Stomach (tissue), 4 donors: Measurements from ENCODE around the gene ABCB9.

Experiments used
- CTCF ChIP-seq, 7 experiments: fragments of 450-650 bp in 4 of 7; fragments of 200-600 bp in 3 of 7; sonication (generic) in 3 of 7; IDR thresholded peaks; one replicate each; pipeline ENCODE4 v1.5.1; 2016 to 2019; ENCODE audit warnings: antibody characterized with exemption in 7 of 7, control low read depth in 2 of 7, mild to moderate bottlenecking in 1 of 7
- EP300 ChIP-seq: sonication (generic); formaldehyde crosslinking; IDR thresholded peaks from one replicate; pipeline ENCODE4 v1.6.1; 2017; ENCODE audit warnings: antibody characterized with exemption
- POLR2A ChIP-seq, 4 donors: fragments of 450-650 bp; IDR thresholded peaks; one replicate each; pipeline ENCODE4 v1.6.1; 2016; ENCODE audit warnings: antibody characterized with exemption in 4 of 4, control low read depth in 2 of 4, mild to moderate bottlenecking in 1 of 4, moderate library complexity in 1 of 4

DNA sequence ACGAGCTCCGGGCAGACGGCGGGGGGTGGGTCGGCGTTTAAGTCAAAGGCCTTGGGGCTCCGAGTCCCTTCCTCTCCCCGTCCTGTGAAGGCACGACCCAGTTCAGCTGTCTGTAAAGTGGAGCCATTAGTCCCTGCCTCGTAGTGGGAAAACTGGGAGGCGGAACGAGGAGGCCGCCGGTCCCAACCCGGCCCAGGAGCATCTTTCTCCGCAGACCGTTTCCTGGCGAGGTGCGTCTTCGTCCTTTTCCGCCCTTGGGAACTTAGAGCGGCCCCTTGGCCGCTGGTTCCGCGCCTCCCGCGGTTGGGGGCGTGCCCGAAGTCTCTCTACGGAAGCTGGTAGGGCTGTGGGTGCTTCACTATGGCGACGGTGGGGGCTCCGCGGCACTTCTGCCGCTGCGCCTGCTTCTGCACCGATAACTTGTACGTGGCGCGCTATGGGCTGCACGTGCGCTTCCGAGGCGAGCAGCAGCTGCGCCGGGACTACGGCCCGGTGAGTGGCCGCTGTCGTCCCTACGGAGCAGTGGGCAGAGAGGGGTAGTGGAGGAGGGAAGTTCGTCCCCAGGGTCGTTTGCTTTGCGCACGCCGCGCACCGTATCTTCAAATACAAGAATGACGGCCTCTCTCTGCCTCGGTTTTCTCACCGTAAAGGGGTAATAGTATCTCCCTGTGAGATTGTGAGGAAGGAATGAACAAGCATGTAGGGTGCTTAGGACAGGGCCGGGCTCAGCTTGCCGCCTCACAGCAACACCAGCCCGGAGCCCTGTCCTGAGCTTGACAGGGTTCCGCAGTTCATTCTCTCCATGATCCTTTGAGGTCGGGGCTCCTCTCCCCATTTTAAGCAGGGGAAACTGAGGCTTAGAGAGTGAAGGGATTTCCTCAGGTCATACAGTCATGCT lies 8.9 kb upstream of the ABCB9 start, which contains the start of gene OGFOD2:
- no peak for TF ChIP-seq CTCF (IDR thresholded peaks at IDR 0.05)
- no peak for TF ChIP-seq POLR2A (IDR thresholded peaks at IDR 0.05)
- no peak for TF ChIP-seq EP300
